Smooth muscle cell (in vitro differentiated cells): Measurements from ENCODE around the gene CACNA2D1. TPM values are rescaled to one million over a fixed set of nuclear protein-coding genes. Genes with fewer than 3 reads are reported as not detected.

Source experiments
- DNase-seq: peaks from one replicate; lab custom pipeline; 2025; ENCODE audit not compliant: unreplicated experiment; lab: John Stamatoyannopoulos, UW
- H2AFZ ChIP-seq: fragments of 200-600 bp; sonication (generic); 2 replicates; pipeline ENCODE4 v1.6.0; 2016; ENCODE audit warnings: antibody characterized with exemption, low read depth, mild to moderate bottlenecking
- H3F3A ChIP-seq: fragments of 200-600 bp; sonication (generic); 2 replicates; pipeline ENCODE4 v1.6.0; 2017; ENCODE audit warnings: antibody characterized with exemption, low read depth
- H3K27ac ChIP-seq: fragments of 200-600 bp; sonication (generic); 2 replicates; pipeline ENCODE4 v1.5.1; 2016; ENCODE audit warnings: low read depth, mild to moderate bottlenecking
- H3K27me3 ChIP-seq: fragments of 200-600 bp; sonication (generic); 2 replicates; pipeline ENCODE4 v1.6.1; 2016; ENCODE audit warnings: low read depth, mild to moderate bottlenecking
- H3K36me3 ChIP-seq: fragments of 200-600 bp; sonication (generic); 2 replicates; pipeline ENCODE4 v1.5.1; 2016; ENCODE audit warnings: low read depth
- H3K4me1 ChIP-seq: fragments of 200-600 bp; sonication (generic); 2 replicates; pipeline ENCODE4 v1.5.1; 2016; ENCODE audit warnings: low read depth
- H3K4me2 ChIP-seq: fragments of 200-600 bp; sonication (generic); 2 replicates; pipeline ENCODE4 v1.6.0; 2016; ENCODE audit warnings: mild to moderate bottlenecking
- H3K4me3 ChIP-seq: fragments of 200-600 bp; sonication (generic); 2 replicates; pipeline ENCODE4 v1.5.1; 2016; ENCODE audit warnings: mild to moderate bottlenecking
- H3K79me2 ChIP-seq: fragments of 200-600 bp; sonication (generic); 2 replicates; pipeline ENCODE4 v1.6.0; 2016; ENCODE audit warnings: low read depth, mild to moderate bottlenecking
- H3K9ac ChIP-seq: fragments of 200-600 bp; sonication (generic); 2 replicates; pipeline ENCODE4 v1.6.0; 2016; ENCODE audit warnings: low read depth
- H3K9me3 ChIP-seq: fragments of 200-600 bp; sonication (generic); replicated peaks from 2 replicates; pipeline ENCODE4 v1.5.1; 2016; ENCODE audit warnings: low read depth
- H4K20me1 ChIP-seq: fragments of 200-600 bp; sonication (generic); 2 replicates; pipeline ENCODE4 v1.6.0; 2016; ENCODE audit warnings: low read depth
- CTCF ChIP-seq: fragments of 200-600 bp; sonication (generic); IDR thresholded peaks from 2 replicates; pipeline ENCODE4 v1.5.1; 2017; ENCODE audit warnings: borderline replicate concordance, mild to moderate bottlenecking, antibody characterized with exemption; ENCODE audit not compliant: insufficient read depth, poor library complexity, severe bottlenecking
- WGBS: methylation state at CpG from one replicate; pipeline ENCODE4 v1.1.7; 2016; ENCODE audit warnings: low lambda C conversion rate; 5-methylcytosine and 5-hydroxymethylcytosine counted together
- polyA plus RNA-seq: library from polyadenylated mRNA; unstranded; fragments of >200 nt; fragmentation: Nextera tagmentation; extraction: Ambion mirVana; gene quantifications from 2 replicates; pipeline ENCODE4 v1.2.1, GENCODE V29; 2016
- total RNA-seq: library from RNA; depleted of rRNA; stranded (reverse); fragments of >200 nt; gene quantifications from 2 replicates; pipeline ENCODE4 v1.2.3, GENCODE V29; 2014

CACNA2D1 gene
- total and polyA plus RNA-seq, 2 experiments from 2014 or later = 4.1 to 39.3 TPM

GRCh38 chr7:82275342-82275741, 168.2 kb downstream of the CACNA2D1 start:
- H3F3A ChIP-seq = no peaks in the 10 kb centered on the region
- no peak overlapping the region for H3K27ac ChIP-seq
- H4K20me1 ChIP-seq = no peaks in the 10 kb centered on the region
- no peak overlapping the region for H2AFZ ChIP-seq
- H3K4me1 ChIP-seq = no peaks in the 10 kb centered on the region
- H3K9ac ChIP-seq = no peak overlapping the region
- no peak overlapping the region for H3K4me2 ChIP-seq
- no peak for DNase-seq
- no peaks in the 10 kb centered on the region for H3K79me2 ChIP-seq
- WGBS = 86% methylated on average over 3 of the region's 3 CpGs
- H3K9me3 ChIP-seq = no peaks in the 10 kb centered on the region
- H3K27me3 ChIP-seq = no peaks in the 10 kb centered on the region
- no peaks in the 10 kb centered on the region for H3K36me3 ChIP-seq
- TF ChIP-seq CTCF = no peak
- H3K4me3 ChIP-seq = no peak overlapping the region

GRCh38 chr7:82274681-82275080, 168.9 kb downstream of the CACNA2D1 start:
- DNase-seq = no peak
- no peak overlapping the region for H3K4me3 ChIP-seq
- no peak overlapping the region for H3K4me2 ChIP-seq
- H2AFZ ChIP-seq = no peak overlapping the region
- H3K9ac ChIP-seq = no peak overlapping the region
- H3K27ac ChIP-seq = no peak overlapping the region
- H3K4me1 ChIP-seq = no peaks in the 10 kb centered on the region
- no peak for TF ChIP-seq CTCF
- no peaks in the 10 kb centered on the region for H3F3A ChIP-seq
- no peaks in the 10 kb centered on the region for H3K9me3 ChIP-seq
- H4K20me1 ChIP-seq = no peaks in the 10 kb centered on the region
- H3K79me2 ChIP-seq = no peaks in the 10 kb centered on the region
- H3K36me3 ChIP-seq = no peaks in the 10 kb centered on the region
- no peaks in the 10 kb centered on the region for H3K27me3 ChIP-seq

GRCh38 chr7:82273886-82274285, 169.7 kb downstream of the CACNA2D1 start:
- Histone ChIP-seq H4K20me1 (no peaks in the 10 kb centered on the region), H3K4me2 (no peak overlapping the region), H3K79me2 (no peaks in the 10 kb centered on the region), H3K9me3 (no peaks in the 10 kb centered on the region), H3K9ac (no peak overlapping the region), H3K4me3 (no peak overlapping the region), H2AFZ (no peak overlapping the region), H3K36me3 (no peaks in the 10 kb centered on the region), H3K27ac (no peak overlapping the region), H3F3A (no peaks in the 10 kb centered on the region), H3K27me3 (no peaks in the 10 kb centered on the region), H3K4me1 (no peaks in the 10 kb centered on the region)
- no peak for TF ChIP-seq CTCF
- no peak for DNase-seq
- WGBS = 79% methylated on average over 3 of the region's 3 CpGs

- WGBS = 96% methylated on average over 1 of the region's 1 CpG
- no peak overlapping the region for H3K4me2 ChIP-seq
- H3K4me3 ChIP-seq = no peak overlapping the region
- H3K9me3 ChIP-seq = no peaks in the 10 kb centered on the region
- no peaks in the 10 kb centered on the region for H3K4me1 ChIP-seq
- H3K27me3 ChIP-seq = no peaks in the 10 kb centered on the region
- no peak for DNase-seq
- H3F3A ChIP-seq = no peaks in the 10 kb centered on the region
- H3K9ac ChIP-seq = no peak overlapping the region
- H3K36me3 ChIP-seq = no peaks in the 10 kb centered on the region
- no peak overlapping the region for H3K27ac ChIP-seq
- no peaks in the 10 kb centered on the region for H3K79me2 ChIP-seq
- no peak for TF ChIP-seq CTCF
- no peaks in the 10 kb centered on the region for H4K20me1 ChIP-seq
- no peak overlapping the region for H2AFZ ChIP-seq
These were observed 172.7 kb downstream of the CACNA2D1 start for GRCh38 chr7:82270870-82271269.
